Neuronal stem cell (in vitro differentiated cells): ENCODE results near the gene SLC10A7.

Source experiments
- DNase-seq: peaks from one replicate; pipeline ENCODE4 v3.0.0-alpha.2; 2013; ENCODE audit warnings: low spot score
- H2AFZ ChIP-seq: one replicate; pipeline ENCODE4 v1.6.1; 2013; ENCODE audit warnings: mild to moderate bottlenecking, low read length, inconsistent platforms
- H2AK5ac ChIP-seq: 2 replicates; pipeline ENCODE4 v1.6.1; 2013; ENCODE audit warnings: low read depth, mild to moderate bottlenecking, inconsistent platforms, low read length, moderate library complexity, mixed read lengths
- H2BK120ac ChIP-seq: 2 replicates; pipeline ENCODE4 v1.6.1; 2013; ENCODE audit warnings: low read depth, mild to moderate bottlenecking, inconsistent platforms, low read length, moderate library complexity, mixed read lengths
- H2BK12ac ChIP-seq: one replicate; pipeline ENCODE4 v1.6.1; 2013; ENCODE audit warnings: low read length, inconsistent platforms
- H2BK15ac ChIP-seq: 2 replicates; pipeline ENCODE4 v1.6.1; 2013; ENCODE audit warnings: mild to moderate bottlenecking, low read length, inconsistent platforms, mixed read lengths
- H2BK5ac ChIP-seq: one replicate; pipeline ENCODE4 v1.6.1; 2013; ENCODE audit warnings: inconsistent platforms, mild to moderate bottlenecking, low read length, moderate library complexity
- H3K14ac ChIP-seq: one replicate; pipeline ENCODE4 v1.6.1; 2013; ENCODE audit warnings: low read length, inconsistent platforms
- H3K18ac ChIP-seq: 2 replicates; pipeline ENCODE4 v1.6.1; 2013; ENCODE audit warnings: low read length, inconsistent platforms
- H3K23ac ChIP-seq: 2 replicates; pipeline ENCODE4 v1.6.1; 2013; ENCODE audit warnings: low read depth, mild to moderate bottlenecking, mixed read lengths, low read length, inconsistent platforms; ENCODE audit not compliant: poor library complexity
- H3K27ac ChIP-seq: replicated peaks from 3 replicates; pipeline ENCODE4 v1.5.1; 2013; ENCODE audit warnings: low read length, inconsistent platforms
- H3K27me3 ChIP-seq, 3 experiments: 2 replicates each; pipeline ENCODE4 v1.6.1; 2013; ENCODE audit warnings: low read length in 3 of 3, mild to moderate bottlenecking in 2 of 3, inconsistent platforms in 1 of 3, low read depth in 1 of 3, mixed read lengths in 1 of 3, moderate library complexity in 1 of 3; ENCODE audit not compliant: control insufficient read depth in 3 of 3, insufficient read depth in 3 of 3
- H3K36me3 ChIP-seq, 2 donors: replicated peaks in 1 of 2; 2 replicates each; pipeline ENCODE4 v1.6.1; 2013; ENCODE audit warnings: low read length in 2 of 2; ENCODE audit not compliant: control insufficient read depth in 2 of 2, insufficient read depth in 2 of 2
- H3K4ac ChIP-seq: 2 replicates; pipeline ENCODE4 v1.6.1; 2013; ENCODE audit warnings: inconsistent platforms, mild to moderate bottlenecking, low read length, moderate library complexity
- H3K4me1 ChIP-seq, 2 donors: 1 replicate in 1 of 2; 2 replicates in 1 of 2; pipeline ENCODE4 v1.6.1; 2013; ENCODE audit warnings: low read length in 2 of 2, low read depth in 1 of 2; ENCODE audit not compliant: control insufficient read depth in 2 of 2, insufficient read depth in 1 of 2
- H3K4me2 ChIP-seq: one replicate; pipeline ENCODE4 v1.6.1; 2013; ENCODE audit warnings: mild to moderate bottlenecking, low read length, inconsistent platforms; ENCODE audit not compliant: insufficient read depth, poor library complexity, severe bottlenecking
- H3K4me3 ChIP-seq, 2 donors: 2 replicates each; pipeline ENCODE4 v1.5.1; 2013; ENCODE audit warnings: low read length in 2 of 2, mild to moderate bottlenecking in 2 of 2, inconsistent platforms in 1 of 2, moderate library complexity in 1 of 2
- H3K79me1 ChIP-seq: one replicate; pipeline ENCODE4 v1.6.1; 2013; ENCODE audit warnings: low read depth, mild to moderate bottlenecking, inconsistent platforms, low read length, moderate library complexity
- H3K9ac ChIP-seq: one replicate; pipeline ENCODE4 v1.6.1; 2013; ENCODE audit warnings: mild to moderate bottlenecking, low read depth, low read length, inconsistent platforms; ENCODE audit not compliant: poor library complexity
- H3K9me3 ChIP-seq, 2 donors: replicated peaks in 1 of 2; 2 replicates each; pipeline versions ENCODE3 to v1.6.1; 2013; ENCODE audit warnings: low read length in 2 of 2, mild to moderate bottlenecking in 2 of 2, inconsistent platforms in 1 of 2, low read depth in 1 of 2, mixed read lengths in 1 of 2, moderate library complexity in 1 of 2; ENCODE audit not compliant: control insufficient read depth in 2 of 2, insufficient read depth in 1 of 2
- H4K8ac ChIP-seq: one replicate; pipeline ENCODE4 v1.6.1; 2013; ENCODE audit warnings: low read depth, mild to moderate bottlenecking, inconsistent platforms, low read length, moderate library complexity
- H4K91ac ChIP-seq: one replicate; pipeline ENCODE4 v1.6.1; 2013; ENCODE audit warnings: low read length, low read depth, mild to moderate bottlenecking, inconsistent platforms; ENCODE audit not compliant: poor library complexity
- WGBS, 2 donors: extraction: QIAGEN DNeasy Blood & Tissue Kit; methylation state at CpG; one replicate each; pipeline ENCODE4 v1.1.7; 2013; ENCODE audit warnings: missing lambda C conversion rate in 2 of 2, mixed read lengths in 1 of 2; ENCODE audit not compliant: insufficient read length in 2 of 2, insufficient replicate concordance in 1 of 2; ENCODE audit errors: extremely low coverage in 2 of 2; 5-methylcytosine and 5-hydroxymethylcytosine counted together

SLC10A7 gene

GRCh38 chr4:146398896-146399445, 122.8 kb downstream of the SLC10A7 start:
- Histone ChIP-seq H3K14ac (no peak overlapping the region), H2AFZ (no peak overlapping the region), H2BK5ac (no peak overlapping the region), H2AK5ac (no peak overlapping the region), H3K4ac (no peak overlapping the region), H2BK12ac (no peak overlapping the region), H3K27me3 (no peaks in the 10 kb centered on the region), H3K9ac (no peak overlapping the region), H2BK120ac (no peak overlapping the region), H3K4me3 (no peak overlapping the region), H3K4me2 (no peak overlapping the region), H4K8ac (no peak overlapping the region), H4K91ac (no peak overlapping the region), H3K18ac (no peak overlapping the region), H3K4me1 (peaks cover 6 to 14% of the 10 kb centered on the region in 2 donors), H3K23ac (no peak overlapping the region), H2BK15ac (no peak overlapping the region), H3K36me3 (no peaks in the 10 kb centered on the region), H3K79me1 (no peaks in the 10 kb centered on the region), H3K27ac (no peak overlapping the region), H3K9me3 (no peaks in the 10 kb centered on the region)
- no peak for DNase-seq
- WGBS, 2 donors: no CpG with 5 or more reads among the region's 6 CpGs

DNA sequence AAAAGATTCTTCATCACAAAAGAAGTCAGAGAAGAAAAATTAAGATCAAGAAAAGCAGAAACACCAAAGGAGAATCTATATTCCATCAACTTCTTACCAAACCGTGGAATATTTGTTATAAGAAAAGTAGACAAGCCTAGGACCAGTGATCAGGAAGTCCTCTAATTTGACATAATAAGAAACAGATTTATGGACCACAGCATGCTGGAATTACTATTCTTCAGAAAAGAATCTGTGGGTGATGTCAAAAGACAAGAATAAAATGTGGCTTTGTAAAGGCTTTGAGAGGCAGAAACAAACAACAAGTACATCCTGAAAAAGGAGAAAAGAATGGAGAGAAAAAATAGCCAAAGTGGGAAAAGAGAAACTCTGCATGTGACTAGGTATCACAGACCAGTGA, 123.3 kb downstream of the SLC10A7 start:
- H3K4me2 ChIP-seq: no peak overlapping the region
- no peak overlapping the region for H3K18ac ChIP-seq
- H3K27me3 ChIP-seq: no peaks in the 10 kb centered on the region
- H3K4me3 ChIP-seq: no peak overlapping the region
- H3K4ac ChIP-seq: no peak overlapping the region
- no peak overlapping the region for H4K8ac ChIP-seq
- no peak overlapping the region for H2BK5ac ChIP-seq
- H2BK15ac ChIP-seq: no peak overlapping the region
- H3K4me1 ChIP-seq: peaks cover 6 to 14% of the 10 kb centered on the region in 2 donors
- no peak overlapping the region for H2AK5ac ChIP-seq
- H3K36me3 ChIP-seq: no peaks in the 10 kb centered on the region
- H3K14ac ChIP-seq: no peak overlapping the region
- DNase-seq: no peak
- H3K27ac ChIP-seq: no peak overlapping the region
- H3K9me3 ChIP-seq: no peaks in the 10 kb centered on the region
- H4K91ac ChIP-seq: no peak overlapping the region
- H3K79me1 ChIP-seq: no peaks in the 10 kb centered on the region
- no peak overlapping the region for H2BK12ac ChIP-seq
- H3K9ac ChIP-seq: no peak overlapping the region
- H2BK120ac ChIP-seq: no peak overlapping the region
- H2AFZ ChIP-seq: no peak overlapping the region
- H3K23ac ChIP-seq: no peak overlapping the region
- no CpG with 5 or more reads among the region's 1 CpG for WGBS, 2 donors

GRCh38 chr4:146389561-146389960, 132.2 kb downstream of the SLC10A7 start:
- H2AFZ ChIP-seq: no peak overlapping the region
- H2BK15ac ChIP-seq: no peak overlapping the region
- H3K18ac ChIP-seq: no peak overlapping the region
- H2BK12ac ChIP-seq: no peak overlapping the region
- H4K91ac ChIP-seq: no peak overlapping the region
- H3K4ac ChIP-seq: no peak overlapping the region
- no peak overlapping the region for H2BK5ac ChIP-seq
- H3K4me1 ChIP-seq: no peaks in the 10 kb centered on the region
- no peaks in the 10 kb centered on the region for H3K27me3 ChIP-seq
- WGBS, 2 donors: no CpG with 5 or more reads among the region's 1 CpG
- H3K9ac ChIP-seq: no peak overlapping the region
- no peak overlapping the region for H3K4me2 ChIP-seq
- no peak overlapping the region for H2BK120ac ChIP-seq
- no peak overlapping the region for H4K8ac ChIP-seq
- no peak overlapping the region for H3K27ac ChIP-seq
- H3K36me3 ChIP-seq: no peaks in the 10 kb centered on the region
- no peak overlapping the region for H3K14ac ChIP-seq
- H3K79me1 ChIP-seq: no peaks in the 10 kb centered on the region
- no peak for DNase-seq
- no peak overlapping the region for H2AK5ac ChIP-seq
- H3K4me3 ChIP-seq: no peak overlapping the region
- no peaks in the 10 kb centered on the region for H3K9me3 ChIP-seq
- no peak overlapping the region for H3K23ac ChIP-seq

DNA sequence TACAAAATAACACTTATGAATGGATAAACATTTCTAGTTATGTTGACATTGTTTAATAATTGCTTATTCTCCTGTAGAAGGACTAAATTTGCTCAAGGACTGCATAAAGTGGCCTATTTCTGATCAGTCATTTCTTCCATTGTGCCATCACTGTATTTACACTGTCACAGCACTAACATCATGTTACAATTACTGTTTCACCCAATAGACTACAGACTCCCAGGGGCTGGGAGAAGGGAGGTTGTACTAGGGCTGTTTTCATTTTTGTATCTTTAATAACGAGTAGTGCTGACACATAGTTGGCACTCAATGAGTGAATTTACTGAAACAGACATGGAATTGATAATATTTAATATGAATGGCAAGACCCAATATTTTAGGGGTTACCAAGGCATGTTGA, 139.5 kb downstream of the SLC10A7 start:
- H3K18ac ChIP-seq: no peak overlapping the region
- no peak overlapping the region for H2BK12ac ChIP-seq
- H3K9me3 ChIP-seq: no peaks in the 10 kb centered on the region
- no peak overlapping the region for H4K8ac ChIP-seq
- no peaks in the 10 kb centered on the region for H3K27me3 ChIP-seq
- H4K91ac ChIP-seq: no peak overlapping the region
- H3K14ac ChIP-seq: no peak overlapping the region
- no peak overlapping the region for H2BK15ac ChIP-seq
- peaks cover 5 to 16% of the 10 kb centered on the region in 2 donors for H3K4me1 ChIP-seq
- H2AFZ ChIP-seq: no peak overlapping the region
- H3K4me3 ChIP-seq: no peak overlapping the region
- no peak for DNase-seq
- no CpG with 5 or more reads among the region's 1 CpG for WGBS, 2 donors
- no peak overlapping the region for H3K4me2 ChIP-seq
- H2BK120ac ChIP-seq: no peak overlapping the region
- H2BK5ac ChIP-seq: no peak overlapping the region
- H3K23ac ChIP-seq: no peak overlapping the region
- no peak overlapping the region for H3K27ac ChIP-seq
- H3K9ac ChIP-seq: no peak overlapping the region
- H3K79me1 ChIP-seq: no peaks in the 10 kb centered on the region
- no peak overlapping the region for H2AK5ac ChIP-seq
- no peak overlapping the region for H3K4ac ChIP-seq
- no peaks in the 10 kb centered on the region for H3K36me3 ChIP-seq
